ENCODE results near the gene IL32. TPM values are rescaled to one million over a fixed set of nuclear protein-coding genes. Genes with fewer than 3 reads are reported as not detected.

Gene IL32
- polyA plus RNA-seq, 1 experiment = 30.3 TPM

DNA sequence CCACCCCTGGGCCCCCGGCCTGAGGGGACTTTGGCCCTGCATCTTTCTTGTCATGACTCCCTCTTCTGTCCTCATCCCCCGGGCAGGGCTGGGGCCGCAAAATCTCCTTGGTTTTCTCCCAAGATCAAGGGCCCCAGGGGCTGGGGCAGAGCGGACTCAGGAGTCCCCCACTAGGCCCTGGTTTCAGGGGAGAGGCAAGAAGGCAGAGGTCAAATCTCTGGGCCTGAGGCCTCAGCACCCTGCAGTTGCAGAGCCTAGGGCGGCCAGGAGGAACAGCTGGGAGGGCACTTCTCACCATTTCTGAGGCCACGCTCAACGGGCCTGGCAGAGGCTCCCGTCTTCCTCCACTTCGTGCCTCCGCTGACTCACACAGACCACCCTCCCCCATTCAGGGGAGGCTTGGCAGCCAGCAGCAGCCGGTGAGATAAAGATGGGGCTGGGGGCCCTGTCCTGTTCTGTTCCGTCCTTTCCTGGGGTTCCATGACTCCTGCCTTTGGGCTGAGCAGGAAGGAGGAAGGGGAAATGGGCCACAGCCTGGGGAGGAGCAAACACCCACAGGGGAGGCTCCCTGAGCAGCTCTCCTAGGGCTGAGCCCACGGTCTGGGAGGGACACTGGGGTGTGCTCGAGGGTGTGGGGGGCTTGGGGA lies 21.3 kb downstream of the IL32 start:
- Histone ChIP-seq H3K9me3 (ENCODE audit: control insufficient read depth, insufficient read depth, low read length) (no peaks in the 10 kb centered on the region; the same call in 1 of the 2 replicates), H3K27ac (ENCODE audit: low read depth, low read length) (no peak overlapping the region), H3K27me3 (ENCODE audit: control insufficient read depth, insufficient read depth, low read length) (peaks cover 24% of the 10 kb centered on the region), H3K4me3 (ENCODE audit: low read depth, low read length) (no peak overlapping the region)
- ChIA-PET POLR2A (no interaction called here), CTCF (interaction anchor here (1.5 kb wide), 1 partner anchor 42 kb away, joined by 5 read pairs; no protein-coding TSS in a partner anchor)
- TF ChIP-seq, protein P1, sequence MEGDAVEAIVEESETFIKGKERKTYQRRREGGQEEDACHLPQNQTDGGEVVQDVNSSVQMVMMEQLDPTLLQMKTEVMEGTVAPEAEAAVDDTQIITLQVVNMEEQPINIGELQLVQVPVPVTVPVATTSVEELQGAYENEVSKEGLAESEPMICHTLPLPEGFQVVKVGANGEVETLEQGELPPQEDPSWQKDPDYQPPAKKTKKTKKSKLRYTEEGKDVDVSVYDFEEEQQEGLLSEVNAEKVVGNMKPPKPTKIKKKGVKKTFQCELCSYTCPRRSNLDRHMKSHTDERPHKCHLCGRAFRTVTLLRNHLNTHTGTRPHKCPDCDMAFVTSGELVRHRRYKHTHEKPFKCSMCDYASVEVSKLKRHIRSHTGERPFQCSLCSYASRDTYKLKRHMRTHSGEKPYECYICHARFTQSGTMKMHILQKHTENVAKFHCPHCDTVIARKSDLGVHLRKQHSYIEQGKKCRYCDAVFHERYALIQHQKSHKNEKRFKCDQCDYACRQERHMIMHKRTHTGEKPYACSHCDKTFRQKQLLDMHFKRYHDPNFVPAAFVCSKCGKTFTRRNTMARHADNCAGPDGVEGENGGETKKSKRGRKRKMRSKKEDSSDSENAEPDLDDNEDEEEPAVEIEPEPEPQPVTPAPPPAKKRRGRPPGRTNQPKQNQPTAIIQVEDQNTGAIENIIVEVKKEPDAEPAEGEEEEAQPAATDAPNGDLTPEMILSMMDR (IDR thresholded peaks at IDR 0.05; ENCODE audit: low read depth, low read length) = no peak
- no peak for DNase-seq (ENCODE audit: low read depth, low spot score)

GRCh38 chr16:3087243-3088235 lies 22.1 kb downstream of the IL32 start:
- Histone ChIP-seq H3K27ac (ENCODE audit: low read depth, low read length) (no peak overlapping the region), H3K27me3 (ENCODE audit: control insufficient read depth, insufficient read depth, low read length) (peaks cover 31% of the 10 kb centered on the region), H3K9me3 (ENCODE audit: control insufficient read depth, insufficient read depth, low read length) (no peaks in the 10 kb centered on the region; the same call in 1 of the 2 replicates), H3K4me3 (ENCODE audit: low read depth, low read length) (no peak overlapping the region)
- TF ChIP-seq, protein P1 (IDR thresholded peaks at IDR 0.05; ENCODE audit: low read depth, low read length) = peak; percentile 26; the same call in 1 of the 2 replicates
- DNase-seq (ENCODE audit: low read depth, low spot score) = no peak
- POLR2A ChIA-PET = no interaction called here
- CTCF ChIA-PET = interaction anchor here (1.5 kb wide), 1 partner anchor 41 kb away, joined by 5 read pairs; no protein-coding TSS in a partner anchor

DNA sequence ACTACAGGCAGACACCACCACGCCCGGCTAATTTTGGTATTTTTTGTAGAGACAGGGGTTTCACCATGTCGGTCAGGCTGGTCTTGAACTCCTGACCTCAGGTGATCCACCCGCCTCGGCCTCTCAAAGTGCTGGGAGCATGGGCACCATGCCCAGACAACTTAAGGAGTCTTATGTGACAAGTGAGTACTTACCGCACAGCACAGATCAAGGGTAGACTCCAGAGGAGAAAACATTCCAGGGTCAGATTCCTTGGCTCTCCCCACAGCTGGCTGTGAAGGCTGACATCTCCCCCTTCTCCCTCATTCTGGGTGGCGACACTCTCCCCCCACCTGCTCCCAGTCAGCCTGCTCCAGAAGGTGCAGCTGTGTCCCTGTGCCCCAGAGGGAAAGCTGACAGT lies 23.0 kb downstream of the IL32 start:
- ChIA-PET CTCF (no interaction called here), POLR2A (no interaction called here)
- TF ChIP-seq, protein P1 (IDR thresholded peaks at IDR 0.05; ENCODE audit: low read depth, low read length) = no peak
- DNase-seq (ENCODE audit: low read depth, low spot score) = no peak
- H3K4me3 ChIP-seq (ENCODE audit: low read depth, low read length) = no peak overlapping the region
- H3K27me3 ChIP-seq (ENCODE audit: control insufficient read depth, insufficient read depth, low read length) = peaks cover 36% of the 10 kb centered on the region
- no peak overlapping the region for H3K27ac ChIP-seq (ENCODE audit: low read depth, low read length)
- H3K9me3 ChIP-seq (ENCODE audit: control insufficient read depth, insufficient read depth, low read length) = no peaks in the 10 kb centered on the region; the same call in 1 of the 2 replicates

DNA sequence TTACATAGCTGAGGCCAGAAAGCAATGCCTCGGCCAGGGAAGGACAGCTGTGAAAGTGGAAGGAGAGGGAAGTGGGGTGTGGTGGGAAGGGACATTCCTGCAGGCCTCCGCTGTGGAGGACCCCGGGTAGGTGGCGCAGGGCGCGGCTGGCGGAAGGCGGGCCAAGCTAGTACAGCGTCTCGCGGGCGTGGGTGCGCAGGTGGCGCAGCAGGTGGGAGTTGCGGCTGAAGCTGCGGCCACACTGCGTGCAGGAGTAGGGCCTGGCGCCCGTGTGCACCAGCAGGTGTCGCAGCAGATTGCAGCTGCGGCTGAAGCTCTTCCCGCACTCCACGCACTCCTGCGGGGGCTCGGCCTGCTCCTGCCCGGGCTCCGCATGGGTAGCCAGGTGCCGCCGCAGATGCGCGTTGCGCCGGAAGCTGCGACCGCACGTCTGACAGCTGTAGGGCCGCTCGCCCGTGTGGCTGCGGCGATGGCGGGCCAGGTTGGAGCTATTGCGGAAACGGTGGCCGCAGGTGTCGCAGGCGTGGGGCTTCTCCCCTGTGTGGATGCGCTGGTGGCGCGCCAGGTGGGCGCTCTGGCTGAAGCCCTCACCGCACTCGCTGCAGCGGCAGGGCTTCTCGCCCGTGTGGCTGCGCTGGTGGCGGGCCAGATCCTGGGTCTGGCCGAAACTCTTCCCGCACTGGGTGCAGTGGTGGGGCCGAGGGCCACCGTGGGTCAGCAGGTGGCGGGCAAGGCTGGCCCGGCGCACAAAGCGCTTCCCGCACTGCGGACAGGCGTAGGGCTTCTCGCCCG lies 23.7 kb downstream of the IL32 start:
- H3K4me3 ChIP-seq (ENCODE audit: low read depth, low read length) = no peak overlapping the region
- ChIA-PET CTCF (no interaction called here), POLR2A (no interaction called here)
- TF ChIP-seq, protein P1 (IDR thresholded peaks at IDR 0.05; ENCODE audit: low read depth, low read length) = no peak
- no peaks in the 10 kb centered on the region; the same call in 1 of the 2 replicates for H3K9me3 ChIP-seq (ENCODE audit: control insufficient read depth, insufficient read depth, low read length)
- H3K27ac ChIP-seq (ENCODE audit: low read depth, low read length) = no peak overlapping the region
- peaks cover 35% of the 10 kb centered on the region for H3K27me3 ChIP-seq (ENCODE audit: control insufficient read depth, insufficient read depth, low read length)
- DNase-seq (ENCODE audit: low read depth, low spot score) = no peak
